Measurements from ENCODE around the gene WARS2.

GRCh38 chr1:119159966-119160365, 19.5 kb upstream of the WARS2 start:
- TF ChIP-seq EP300 (IDR thresholded peaks at IDR 0.05) (no peak), PBX3 (IDR thresholded peaks at IDR 0.05) (no peak), CTCF (IDR thresholded peaks at IDR 0.05) (no peak), POLR2A (IDR thresholded peaks at IDR 0.05; ENCODE audit: low read length) (no peak), TP53 (CRISPR knock-in tag; IDR thresholded peaks at IDR 0.05) (no peak), MAFK (IDR thresholded peaks at IDR 0.05; ENCODE audit: partially characterized antibody) (no peak), RCOR1 (IDR thresholded peaks at IDR 0.05; ENCODE audit: low read depth, low read length) (no peak), BCL3 (IDR thresholded peaks at IDR 0.05) (no peak), ESRRA (IDR thresholded peaks at IDR 0.05; ENCODE audit: borderline replicate concordance, low read length) (no peak), ZFP36 (IDR thresholded peaks at IDR 0.05; ENCODE audit: borderline replicate concordance, partially characterized antibody) (no peak), FOSL2 (IDR thresholded peaks at IDR 0.05) (no peak), FOSL2 (CRISPR knock-in tag; IDR thresholded peaks at IDR 0.05) (no peak)
- TF ChIP-seq, protein P1, sequence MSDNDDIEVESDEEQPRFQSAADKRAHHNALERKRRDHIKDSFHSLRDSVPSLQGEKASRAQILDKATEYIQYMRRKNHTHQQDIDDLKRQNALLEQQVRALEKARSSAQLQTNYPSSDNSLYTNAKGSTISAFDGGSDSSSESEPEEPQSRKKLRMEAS (IDR thresholded peaks at IDR 0.05), result no peak
- TF ChIP-seq, protein P2, sequence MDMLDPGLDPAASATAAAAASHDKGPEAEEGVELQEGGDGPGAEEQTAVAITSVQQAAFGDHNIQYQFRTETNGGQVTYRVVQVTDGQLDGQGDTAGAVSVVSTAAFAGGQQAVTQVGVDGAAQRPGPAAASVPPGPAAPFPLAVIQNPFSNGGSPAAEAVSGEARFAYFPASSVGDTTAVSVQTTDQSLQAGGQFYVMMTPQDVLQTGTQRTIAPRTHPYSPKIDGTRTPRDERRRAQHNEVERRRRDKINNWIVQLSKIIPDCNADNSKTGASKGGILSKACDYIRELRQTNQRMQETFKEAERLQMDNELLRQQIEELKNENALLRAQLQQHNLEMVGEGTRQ (IDR thresholded peaks at IDR 0.05), result no peak
